Measurements from ENCODE around the gene SCN2A.
"Not testable (repeated sequence)": the region's sequence is repeated elsewhere in the genome, so short reads cannot be mapped to it uniquely, and the experiment has no call there.

SCN2A gene

DNA sequence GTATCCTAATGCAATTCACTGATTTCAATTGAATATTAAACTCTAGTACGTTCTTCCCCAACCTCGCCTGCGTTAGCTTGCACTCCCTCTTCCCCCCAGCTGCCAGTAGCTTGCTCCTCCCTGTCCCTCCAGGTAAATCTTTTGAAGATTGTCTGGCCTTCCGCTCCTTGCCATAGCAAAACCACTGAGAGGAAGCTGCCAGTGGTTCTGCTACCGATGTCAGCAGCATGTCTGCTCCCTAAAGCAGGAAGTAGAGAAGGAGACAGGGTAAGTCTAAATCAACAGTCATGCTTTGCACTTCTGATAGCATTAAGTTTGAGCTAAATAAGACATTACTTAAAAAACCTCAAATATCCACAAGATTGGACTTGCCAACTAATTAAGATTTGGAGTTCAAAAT is 89.1 kb downstream of the SCN2A start:
- Mint-ChIP-seq H3K36me3 (ENCODE audit: low read depth) (no peaks in the 10 kb centered on the region), H3K27me3 (ENCODE audit: low read depth) (no peaks in the 10 kb centered on the region), H3K9me3 (no peaks in the 10 kb centered on the region), H3K27ac (no peak overlapping the region), H3K4me3 (no peak overlapping the region), H3K4me1 (ENCODE audit: low read depth) (peaks cover 6% of the 10 kb centered on the region)

DNA sequence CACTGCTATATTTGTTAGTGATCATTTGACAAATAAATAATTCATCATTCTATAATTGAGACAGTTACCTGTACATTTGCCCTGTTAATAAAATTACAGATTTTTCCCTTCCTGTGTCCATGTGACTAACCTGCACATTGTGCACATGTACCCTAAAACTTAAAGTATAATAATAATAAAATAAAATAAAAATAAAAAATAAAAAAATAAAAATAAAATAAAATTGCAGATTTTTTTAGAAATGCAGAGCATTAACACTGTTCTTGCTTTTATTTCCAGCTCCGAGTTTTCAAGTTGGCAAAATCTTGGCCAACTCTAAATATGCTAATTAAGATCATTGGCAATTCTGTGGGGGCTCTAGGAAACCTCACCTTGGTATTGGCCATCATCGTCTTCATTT is 105.1 kb downstream of the SCN2A start:
- H3K36me3 Mint-ChIP-seq (ENCODE audit: low read depth); H3K4me3 Mint-ChIP-seq; H3K9me3 Mint-ChIP-seq; H3K4me1 Mint-ChIP-seq (ENCODE audit: low read depth); H3K27ac Mint-ChIP-seq; H3K27me3 Mint-ChIP-seq (ENCODE audit: low read depth): not testable (repeated sequence)

DNA sequence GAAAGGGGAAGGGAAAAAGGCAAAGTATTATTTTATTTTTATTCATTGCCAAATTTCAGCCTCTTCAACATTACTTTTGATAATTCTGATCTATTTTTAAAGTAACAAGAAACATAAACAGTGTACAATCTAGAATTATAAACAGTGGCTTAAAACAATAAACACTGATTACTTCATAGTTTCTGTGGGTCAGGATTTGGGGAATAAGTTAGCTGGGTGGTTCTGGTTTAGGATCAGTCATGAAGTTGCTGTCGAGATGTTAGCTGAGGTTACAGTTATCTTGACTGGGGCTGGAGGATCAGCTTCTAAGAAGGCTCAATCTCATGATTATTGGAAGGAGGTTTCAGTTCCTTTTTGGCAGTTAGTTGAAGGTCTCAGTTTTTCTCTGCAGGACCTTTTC is 109.2 kb downstream of the SCN2A start:
- Mint-ChIP-seq H3K27me3 (ENCODE audit: low read depth) (no peaks in the 10 kb centered on the region), H3K9me3 (no peaks in the 10 kb centered on the region), H3K36me3 (ENCODE audit: low read depth) (no peaks in the 10 kb centered on the region), H3K27ac (no peak overlapping the region), H3K4me1 (ENCODE audit: low read depth) (no peaks in the 10 kb centered on the region), H3K4me3 (no peak overlapping the region)

DNA sequence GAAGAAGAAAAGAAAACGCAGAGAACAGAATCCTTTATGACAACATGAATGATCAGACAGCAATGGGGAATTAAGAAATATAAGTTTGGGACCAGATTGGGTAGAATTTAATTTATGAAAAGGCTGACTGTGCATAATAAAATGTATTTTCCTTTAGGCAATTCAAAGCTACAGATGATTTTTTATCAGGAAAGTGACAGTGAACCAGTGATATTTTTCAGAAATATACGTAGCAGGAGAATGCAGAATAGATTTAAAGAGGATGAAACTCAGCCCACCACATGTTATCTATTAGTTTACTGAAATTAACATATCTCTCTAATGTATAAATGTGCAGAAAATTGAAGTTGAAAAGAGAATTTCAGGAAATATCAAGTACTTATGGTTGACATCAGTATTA is 110.0 kb downstream of the SCN2A start:
- H3K27me3 Mint-ChIP-seq (ENCODE audit: low read depth), result no peaks in the 10 kb centered on the region
- H3K4me3 Mint-ChIP-seq, result no peak overlapping the region
- H3K36me3 Mint-ChIP-seq (ENCODE audit: low read depth), result no peaks in the 10 kb centered on the region
- no peaks in the 10 kb centered on the region for H3K4me1 Mint-ChIP-seq (ENCODE audit: low read depth)
- H3K9me3 Mint-ChIP-seq, result no peaks in the 10 kb centered on the region
- no peak overlapping the region for H3K27ac Mint-ChIP-seq

DNA sequence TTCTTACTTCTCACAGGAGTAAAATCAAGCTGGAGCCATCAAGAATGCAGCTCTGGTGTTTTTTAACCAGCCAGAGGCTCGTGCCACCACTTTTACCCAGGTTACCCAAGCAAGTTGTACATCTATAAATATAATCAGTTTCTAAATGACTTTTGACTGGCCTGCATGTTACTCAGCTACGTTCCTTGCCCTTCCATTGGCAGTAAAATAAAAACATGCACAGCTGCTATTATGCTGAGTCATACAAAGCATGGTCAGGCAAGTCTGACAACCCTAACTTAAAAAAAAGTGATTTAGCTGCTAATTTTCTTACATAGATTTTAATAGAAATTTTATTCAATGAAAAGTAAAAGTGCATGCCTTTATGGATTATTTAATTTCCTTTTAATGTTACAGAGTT is 118.5 kb downstream of the SCN2A start:
- Mint-ChIP-seq H3K4me3 (no peak overlapping the region), H3K4me1 (ENCODE audit: low read depth) (no peaks in the 10 kb centered on the region), H3K36me3 (ENCODE audit: low read depth) (no peaks in the 10 kb centered on the region), H3K27ac (no peak overlapping the region), H3K9me3 (no peaks in the 10 kb centered on the region), H3K27me3 (ENCODE audit: low read depth) (no peaks in the 10 kb centered on the region)

DNA sequence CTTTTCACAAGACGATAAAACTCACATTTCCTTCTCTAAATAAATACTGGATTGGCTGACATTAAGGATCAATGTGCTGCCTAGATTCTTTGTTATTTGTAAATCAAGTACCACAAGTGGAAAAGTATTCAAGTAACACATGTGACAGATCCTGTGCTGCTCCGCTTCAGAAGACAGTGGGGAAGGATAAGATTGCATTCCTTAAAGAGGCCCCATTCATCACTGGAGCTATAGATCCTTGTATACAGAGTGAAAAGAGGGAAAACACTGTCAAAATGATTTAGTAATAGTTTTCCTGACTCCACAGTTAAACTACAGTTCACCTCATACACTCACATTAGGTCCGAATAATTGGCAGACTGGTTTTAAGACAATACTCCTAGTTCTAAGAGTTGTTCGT is 122.3 kb downstream of the SCN2A start:
- Mint-ChIP-seq H3K27ac (no peak overlapping the region), H3K4me3 (no peak overlapping the region), H3K4me1 (ENCODE audit: low read depth) (no peaks in the 10 kb centered on the region)

DNA sequence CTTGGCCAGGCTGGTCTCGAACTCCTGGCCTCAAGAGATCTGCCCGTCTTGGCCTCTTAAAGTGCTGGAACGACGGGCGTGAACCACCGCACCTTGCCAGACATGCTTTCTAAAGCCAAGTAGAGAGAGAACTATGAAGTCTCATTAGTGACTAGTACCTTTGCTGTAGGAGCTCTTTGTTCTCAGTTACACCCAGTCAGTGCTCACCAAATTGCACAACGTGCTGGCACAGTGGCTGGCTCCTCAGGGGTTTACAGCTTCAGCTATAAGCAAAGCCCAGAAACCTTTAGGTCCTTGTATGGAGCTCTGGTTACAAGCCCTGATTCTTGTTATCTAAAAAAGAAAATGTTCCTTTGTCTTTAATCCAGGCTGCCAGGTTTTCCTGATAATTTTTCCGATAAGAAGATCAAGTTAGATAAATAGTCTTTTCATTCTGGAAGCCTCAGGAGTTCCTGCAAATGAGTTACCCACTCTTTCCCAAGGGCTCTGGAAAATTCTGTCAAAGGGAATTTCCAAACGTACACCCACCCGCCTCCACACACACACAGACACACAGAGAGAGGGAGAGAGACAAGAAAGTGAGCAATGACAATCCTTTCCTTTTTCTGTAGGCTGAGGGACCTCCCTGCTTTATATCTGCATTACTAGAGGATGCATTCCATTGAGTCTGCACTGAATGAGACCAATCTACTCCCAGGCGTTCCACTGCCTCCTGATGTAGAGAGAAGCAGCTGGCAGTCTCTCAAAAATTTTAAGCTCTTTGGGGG is 130.1 kb downstream of the SCN2A start:
- no peak overlapping the region for H3K4me3 Mint-ChIP-seq
- H3K4me1 Mint-ChIP-seq (ENCODE audit: low read depth), result no peaks in the 10 kb centered on the region
- H3K9me3 Mint-ChIP-seq, result no peaks in the 10 kb centered on the region
- H3K27me3 Mint-ChIP-seq (ENCODE audit: low read depth), result no peaks in the 10 kb centered on the region
- no peaks in the 10 kb centered on the region for H3K36me3 Mint-ChIP-seq (ENCODE audit: low read depth)
- no peak overlapping the region for H3K27ac Mint-ChIP-seq

More for the DNA sequence above, 122.3 kb downstream of the SCN2A start:
- no peaks in the 10 kb centered on the region for H3K27me3 Mint-ChIP-seq (ENCODE audit: low read depth)
- H3K36me3 Mint-ChIP-seq (ENCODE audit: low read depth), result no peaks in the 10 kb centered on the region
- H3K9me3 Mint-ChIP-seq, result no peaks in the 10 kb centered on the region

DNA sequence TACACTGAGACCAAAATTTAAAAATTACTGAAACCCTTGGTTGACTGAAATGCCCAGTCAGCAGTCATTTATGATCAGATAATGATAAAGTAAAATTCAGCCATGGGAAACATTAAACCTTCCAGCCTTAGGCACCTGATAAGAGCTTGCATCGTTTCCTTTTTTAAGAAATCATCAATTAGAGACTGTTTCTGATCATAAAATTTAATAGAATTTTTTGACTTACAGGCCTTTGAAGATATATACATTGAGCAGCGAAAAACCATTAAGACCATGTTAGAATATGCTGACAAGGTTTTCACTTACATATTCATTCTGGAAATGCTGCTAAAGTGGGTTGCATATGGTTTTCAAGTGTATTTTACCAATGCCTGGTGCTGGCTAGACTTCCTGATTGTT is 130.7 kb downstream of the SCN2A start:
- Mint-ChIP-seq H3K27me3 (ENCODE audit: low read depth) (no peaks in the 10 kb centered on the region), H3K27ac (no peak overlapping the region), H3K36me3 (ENCODE audit: low read depth) (no peaks in the 10 kb centered on the region), H3K4me1 (ENCODE audit: low read depth) (no peaks in the 10 kb centered on the region), H3K4me3 (no peak overlapping the region), H3K9me3 (no peaks in the 10 kb centered on the region)

DNA sequence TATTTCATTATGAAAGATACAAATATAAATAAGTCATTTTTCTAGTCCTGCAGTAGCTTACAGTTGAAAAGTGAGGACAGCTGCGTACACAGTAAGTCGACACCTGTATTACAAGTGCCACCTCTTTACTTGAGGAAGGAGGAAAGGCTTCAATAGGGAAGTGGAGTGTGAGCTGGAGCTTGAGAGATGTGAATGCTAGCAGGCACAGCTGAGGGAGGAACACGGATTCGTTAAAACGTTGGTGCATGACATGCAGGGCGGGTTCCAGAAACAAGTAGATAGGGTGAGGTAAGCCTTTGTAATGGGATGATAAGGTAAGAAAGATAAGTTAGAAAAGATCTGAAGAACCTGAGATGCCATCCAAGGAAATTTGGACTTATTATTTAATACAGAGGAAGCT is 132.1 kb downstream of the SCN2A start:
- no peak overlapping the region for H3K4me3 Mint-ChIP-seq
- H3K27me3 Mint-ChIP-seq (ENCODE audit: low read depth), result no peaks in the 10 kb centered on the region
- H3K27ac Mint-ChIP-seq, result no peak overlapping the region
- no peaks in the 10 kb centered on the region for H3K9me3 Mint-ChIP-seq
- no peaks in the 10 kb centered on the region for H3K4me1 Mint-ChIP-seq (ENCODE audit: low read depth)
- H3K36me3 Mint-ChIP-seq (ENCODE audit: low read depth), result no peaks in the 10 kb centered on the region

DNA sequence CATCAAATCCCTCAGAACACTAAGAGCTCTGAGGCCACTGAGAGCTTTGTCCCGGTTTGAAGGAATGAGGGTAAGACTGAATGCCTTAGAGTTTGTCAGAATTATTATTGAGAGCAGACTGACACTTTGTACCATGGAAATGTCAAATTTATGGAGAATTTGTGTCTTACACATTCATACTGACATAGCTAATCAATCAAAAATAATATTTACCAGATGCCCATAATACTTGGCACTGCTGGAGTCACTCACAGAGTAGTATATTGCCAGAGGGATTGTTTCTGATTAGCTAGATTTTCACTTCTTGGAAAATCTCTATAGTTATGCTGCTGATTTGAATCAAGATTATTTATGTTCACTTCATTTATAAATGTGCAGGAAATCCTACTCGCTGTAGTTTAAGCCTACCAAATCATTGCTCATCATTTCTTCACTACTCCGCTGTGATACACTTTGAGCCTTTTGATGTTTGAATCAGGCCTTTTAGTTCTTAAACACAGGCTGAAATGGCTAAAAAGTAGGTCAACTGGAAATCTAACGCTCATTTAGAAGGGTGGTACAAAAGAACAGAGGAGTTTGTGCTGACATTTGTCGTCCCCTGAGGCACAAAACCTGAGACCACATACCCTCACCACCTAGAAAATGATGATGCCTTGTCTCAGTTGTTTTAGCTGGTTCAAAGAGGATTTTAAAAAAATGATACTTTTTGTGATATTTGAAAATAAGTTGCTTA is 134.2 kb downstream of the SCN2A start:
- no peak overlapping the region for H3K27ac Mint-ChIP-seq
- H3K27me3 Mint-ChIP-seq (ENCODE audit: low read depth), result no peaks in the 10 kb centered on the region
- no peak overlapping the region for H3K4me3 Mint-ChIP-seq
- no peaks in the 10 kb centered on the region for H3K36me3 Mint-ChIP-seq (ENCODE audit: low read depth)
- H3K4me1 Mint-ChIP-seq (ENCODE audit: low read depth), result no peaks in the 10 kb centered on the region
- no peaks in the 10 kb centered on the region for H3K9me3 Mint-ChIP-seq

DNA sequence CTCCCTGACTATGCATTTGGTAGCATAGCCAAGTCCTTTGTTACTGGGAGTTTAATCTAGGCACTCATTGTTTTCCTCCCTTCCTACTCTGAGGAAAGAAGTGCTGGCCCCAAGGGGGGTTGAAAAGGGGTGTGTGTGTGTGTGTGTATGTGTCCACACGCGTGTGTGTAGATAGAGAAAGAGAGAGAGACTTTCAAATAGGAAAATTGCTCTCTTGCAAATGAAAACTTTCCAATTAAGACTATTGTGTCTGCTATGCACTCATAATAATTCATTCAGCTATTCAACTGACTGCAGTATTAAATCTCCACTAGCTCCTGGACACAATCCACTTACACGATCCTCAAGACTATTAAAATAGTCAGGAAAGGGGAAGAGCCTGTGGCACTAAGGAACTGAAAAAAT is 137.4 kb downstream of the SCN2A start:
- no peaks in the 10 kb centered on the region for H3K27me3 Mint-ChIP-seq (ENCODE audit: low read depth)
- H3K36me3 Mint-ChIP-seq (ENCODE audit: low read depth), result no peaks in the 10 kb centered on the region
- H3K9me3 Mint-ChIP-seq, result no peaks in the 10 kb centered on the region
- H3K4me1 Mint-ChIP-seq (ENCODE audit: low read depth), result no peaks in the 10 kb centered on the region
- no peak overlapping the region for H3K27ac Mint-ChIP-seq
- no peak overlapping the region for H3K4me3 Mint-ChIP-seq

DNA sequence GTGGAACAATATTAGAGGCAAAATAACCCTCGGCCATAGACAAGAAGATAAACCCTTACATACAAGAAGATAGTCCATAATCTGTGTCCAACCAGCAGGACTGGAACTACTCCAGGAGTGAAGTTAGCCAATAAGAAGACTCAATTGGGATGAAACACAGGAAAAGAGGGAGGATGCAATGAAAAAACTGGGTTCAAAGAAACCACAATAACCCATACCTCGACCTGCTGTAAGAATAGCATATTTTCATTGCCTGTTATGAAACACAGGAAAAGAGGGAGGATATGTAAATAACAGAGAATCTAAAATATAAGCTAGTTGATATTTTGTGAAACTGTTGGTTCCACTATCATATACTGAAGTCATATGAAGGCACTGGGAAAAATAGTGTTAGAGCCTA is 143.1 kb downstream of the SCN2A start:
- no peak overlapping the region for H3K27ac Mint-ChIP-seq
- H3K9me3 Mint-ChIP-seq, result no peaks in the 10 kb centered on the region
- H3K4me1 Mint-ChIP-seq (ENCODE audit: low read depth), result no peaks in the 10 kb centered on the region
- H3K36me3 Mint-ChIP-seq (ENCODE audit: low read depth), result no peaks in the 10 kb centered on the region
- H3K27me3 Mint-ChIP-seq (ENCODE audit: low read depth), result peaks cover 14% of the 10 kb centered on the region
- no peak overlapping the region for H3K4me3 Mint-ChIP-seq

DNA sequence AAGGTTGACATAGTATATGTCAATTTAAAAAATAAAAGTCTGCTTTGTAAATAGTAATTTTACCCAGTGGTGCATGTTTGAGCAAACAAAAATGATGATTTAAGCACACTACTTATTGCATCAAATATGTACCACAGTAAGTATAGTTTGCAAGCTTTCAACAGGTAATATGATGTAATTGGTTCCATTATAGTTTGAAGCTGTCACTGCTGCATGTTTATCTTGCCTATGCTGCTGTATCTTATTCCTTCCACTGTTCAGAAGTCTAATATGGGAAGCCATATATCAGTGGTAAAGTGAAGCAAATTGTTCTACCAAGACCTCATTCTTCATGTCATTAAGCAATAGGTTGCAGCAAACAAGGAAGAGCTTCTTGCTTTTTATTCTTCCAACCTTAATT is 151.7 kb downstream of the SCN2A start:
- no peak overlapping the region for H3K4me3 Mint-ChIP-seq
- H3K27ac Mint-ChIP-seq, result no peak overlapping the region
- no peaks in the 10 kb centered on the region for H3K36me3 Mint-ChIP-seq (ENCODE audit: low read depth)
- peaks cover 11% of the 10 kb centered on the region for H3K4me1 Mint-ChIP-seq (ENCODE audit: low read depth)
- H3K9me3 Mint-ChIP-seq, result no peaks in the 10 kb centered on the region
- peaks cover 15% of the 10 kb centered on the region for H3K27me3 Mint-ChIP-seq (ENCODE audit: low read depth)

DNA sequence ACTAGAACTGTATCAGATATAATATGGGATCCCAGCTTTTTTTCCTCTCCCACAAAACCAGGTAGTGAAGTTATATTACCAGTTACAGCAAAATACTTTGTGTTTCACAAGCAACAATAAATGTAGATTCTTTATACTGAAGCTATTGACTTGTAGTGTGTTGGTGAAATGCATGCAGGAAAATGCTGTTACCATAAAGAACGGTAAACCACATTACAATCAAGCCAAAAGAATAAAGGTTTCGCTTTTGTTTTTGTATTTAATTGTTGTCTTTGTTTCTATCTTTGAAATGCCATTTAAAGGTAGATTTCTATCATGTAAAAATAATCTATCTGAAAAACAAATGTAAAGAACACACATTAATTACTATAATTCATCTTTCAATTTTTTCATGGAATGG is 152.6 kb downstream of the SCN2A start:
- Mint-ChIP-seq H3K4me1 (ENCODE audit: low read depth) (peaks cover 11% of the 10 kb centered on the region), H3K4me3 (peak overlapping the region; percentile 40), H3K36me3 (ENCODE audit: low read depth) (no peaks in the 10 kb centered on the region), H3K27me3 (ENCODE audit: low read depth) (peaks cover 23% of the 10 kb centered on the region), H3K27ac (no peak overlapping the region), H3K9me3 (no peaks in the 10 kb centered on the region)

DNA sequence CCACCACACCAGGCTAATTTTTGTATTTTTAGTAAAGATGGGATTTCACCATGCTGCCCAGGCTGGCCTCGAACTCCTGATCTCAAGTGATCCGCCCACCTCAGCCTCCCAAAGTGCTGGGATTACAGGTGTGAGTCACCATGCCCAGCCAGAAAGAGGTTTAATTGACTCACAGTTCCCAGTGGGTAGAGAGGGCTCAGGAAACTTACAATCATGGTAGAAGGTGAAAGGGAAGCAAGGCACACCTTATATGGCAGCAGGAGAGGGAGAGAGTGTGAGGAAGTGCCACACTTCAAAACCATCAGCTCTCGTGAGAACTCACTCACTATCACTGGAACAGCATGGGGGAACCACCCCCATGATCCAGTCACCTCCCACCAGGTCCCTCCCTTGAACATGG is 159.4 kb downstream of the SCN2A start:
- not testable (repeated sequence) for H3K4me3 Mint-ChIP-seq; H3K36me3 Mint-ChIP-seq (ENCODE audit: low read depth); H3K4me1 Mint-ChIP-seq (ENCODE audit: low read depth); H3K9me3 Mint-ChIP-seq; H3K27ac Mint-ChIP-seq
- H3K27me3 Mint-ChIP-seq (ENCODE audit: low read depth), result peaks cover 42% of the 10 kb centered on the region
